CD4-positive, alpha-beta T cell treated with Interferon gamma for 1 hour (primary cell): ENCODE data around the gene CELA2A.
"Not testable (repeated sequence)": the region's sequence is repeated elsewhere in the genome, so short reads cannot be mapped to it uniquely, and the experiment has no call there.

Experiments
- DNase-seq: peaks from one replicate; pipeline ENCODE4 v3.0.0-alpha.2; 2020

CELA2A gene

GRCh38 chr1:15445390-15446122 is 11.0 kb upstream of the CELA2A start:
- DNase-seq = no peak

- DNase-seq = no peak
Measured at GRCh38 chr1:15446212-15446611, 10.3 kb upstream of the CELA2A start.

GRCh38 chr1:15448877-15449462 is 7.6 kb upstream of the CELA2A start:
- no peak for DNase-seq

GRCh38 chr1:15449567-15449966 is 7.0 kb upstream of the CELA2A start:
- no peak for DNase-seq

- no peak for DNase-seq
Measured at GRCh38 chr1:15451014-15451722, 5.4 kb upstream of the CELA2A start.

- DNase-seq = no peak
Measured at GRCh38 chr1:15452216-15452615, 4.3 kb upstream of the CELA2A start.

GRCh38 chr1:15452866-15453571 is 3.5 kb upstream of the CELA2A start:
- no peak for DNase-seq

- no peak for DNase-seq
Measured at GRCh38 chr1:15453734-15454133, 2.8 kb upstream of the CELA2A start.

- DNase-seq = no peak
Measured at GRCh38 chr1:15454256-15454655, 2.3 kb upstream of the CELA2A start.

- DNase-seq = no peak
Measured at GRCh38 chr1:15455522-15455921, 1.0 kb upstream of the CELA2A start.

- no peak for DNase-seq
Measured at GRCh38 chr1:15457585-15457984, 1.1 kb downstream of the CELA2A start.

- not testable (repeated sequence) for DNase-seq
Measured at GRCh38 chr1:15458388-15458787, 1.9 kb downstream of the CELA2A start.

GRCh38 chr1:15459771-15460707 is 3.5 kb downstream of the CELA2A start:
- no peak for DNase-seq

GRCh38 chr1:15460708-15461095 is 4.2 kb downstream of the CELA2A start:
- no peak for DNase-seq

- not testable (repeated sequence) for DNase-seq
Measured at GRCh38 chr1:15463064-15463800, 6.7 kb downstream of the CELA2A start.

- not testable (repeated sequence) for DNase-seq
Measured at GRCh38 chr1:15463926-15464322, 7.4 kb downstream of the CELA2A start.

GRCh38 chr1:15465674-15466073 is 9.1 kb downstream of the CELA2A start:
- no peak for DNase-seq

GRCh38 chr1:15466955-15467625 is 10.6 kb downstream of the CELA2A start:
- DNase-seq = not testable (repeated sequence)

GRCh38 chr1:15468145-15468544 is 11.6 kb downstream of the CELA2A start:
- DNase-seq = no peak

- no peak for DNase-seq
Measured at GRCh38 chr1:15469361-15469760, 12.8 kb downstream of the CELA2A start.
